ENCODE data around the gene DIP2B.

DIP2B gene

GRCh38 chr12:50784501-50784900, 279.7 kb downstream of the DIP2B start:
- no peak for DNase-seq

- DNase-seq, result no peak
Measured at GRCh38 chr12:50785406-50786001, 280.7 kb downstream of the DIP2B start.

GRCh38 chr12:50786498-50787231, 281.9 kb downstream of the DIP2B start:
- no peak for DNase-seq

- no peak for DNase-seq
Measured at GRCh38 chr12:50787618-50788017, 282.8 kb downstream of the DIP2B start.

GRCh38 chr12:50788561-50788960, 283.8 kb downstream of the DIP2B start:
- no peak for DNase-seq

GRCh38 chr12:50790081-50790480, 285.3 kb downstream of the DIP2B start:
- no peak for DNase-seq

Data from stimulated activated CD4-positive, alpha-beta T cell treated with anti-CD3 and anti-CD28 coated beads, Interleukin-2, amount 100 ng/mL, for 24 hours (primary cell).